ENCODE results near the gene MAST4. TPM values are rescaled to one million over a fixed set of nuclear protein-coding genes. Genes with fewer than 3 reads are reported as not detected.

The MAST4 gene
- total and polyA plus RNA-seq, 2 donors (not counting 1 experiment from before 2014, with no cell fraction given) = 2.5 to 57.1 TPM

DNA sequence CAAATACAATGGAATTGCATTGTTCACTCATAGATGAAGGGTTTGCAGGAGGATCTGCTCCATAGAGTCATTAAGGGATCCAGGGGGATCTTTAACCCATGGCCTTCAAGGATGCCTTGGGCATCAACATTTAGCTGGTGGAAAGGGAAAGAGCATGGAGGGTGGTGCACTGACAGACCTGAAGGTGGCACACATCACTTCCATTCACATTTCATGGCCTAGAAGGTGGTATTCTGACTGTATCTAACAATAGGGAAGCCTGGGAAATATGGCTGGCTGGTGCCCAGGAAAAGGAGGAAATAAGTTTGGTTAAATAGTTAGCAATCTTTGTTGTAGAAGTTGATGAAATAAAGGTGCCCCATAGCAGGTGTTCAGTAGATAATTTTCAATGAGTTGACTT lies 370.2 kb downstream of the MAST4 start:
- Histone ChIP-seq H3K79me2 (ENCODE audit: control insufficient read depth, insufficient read depth, low read length) (no peaks in the 10 kb centered on the region), H4K20me1 (ENCODE audit: control insufficient read depth, insufficient read depth, low read length, poor library complexity, severe bottlenecking) (no peaks in the 10 kb centered on the region), H3K4me3 (ENCODE audit: control extremely low read depth in 1 of 5, extremely low read depth in 1 of 5, insufficient read depth in 1 of 5, low read depth in 2 of 5, low read length in 4 of 5) (no peak overlapping the region), H3K9me3 (ENCODE audit: control extremely low read depth in 1 of 3, control insufficient read depth in 2 of 3, insufficient read depth in 1 of 3, low read length in 2 of 3) (no peaks in the 10 kb centered on the region), H3K27ac (ENCODE audit: low read length in 2 of 2) (no peak overlapping the region), H3K9ac (ENCODE audit: low read length) (no peak overlapping the region), H3K4me2 (replicated peaks; ENCODE audit: low read depth, low read length, poor library complexity, severe bottlenecking) (no peak overlapping the region), H3K36me3 (replicated peaks in 1 of 2; ENCODE audit: control extremely low read depth in 1 of 2, control insufficient read depth in 1 of 2, extremely low read depth in 1 of 2, insufficient read depth in 2 of 2, low read length in 1 of 2) (no peaks in the 10 kb centered on the region), H2AFZ (ENCODE audit: insufficient read depth, low read depth, low read length, poor library complexity, severe bottlenecking) (no peak overlapping the region), H3K4me1 (ENCODE audit: control insufficient read depth in 2 of 2, insufficient read depth in 2 of 2, low read length in 2 of 2) (no peaks in the 10 kb centered on the region), H3K27me3 (replicated peaks in 1 of 4; ENCODE audit: control extremely low read depth in 1 of 4, control insufficient read depth in 3 of 4, insufficient read depth in 4 of 4, low read length in 3 of 4) (no peaks in the 10 kb centered on the region)
- H3K27me3 Mint-ChIP-seq = peaks cover 4% of the 10 kb centered on the region
- no peaks in the 10 kb centered on the region for H3K9me3 Mint-ChIP-seq (ENCODE audit: insufficient read depth)
- DNase-seq (no peak), ATAC-seq (ENCODE audit: low read depth) (no peak)
- ChIA-PET POLR2A (no interaction called here), CTCF (no interaction called here)
- TF ChIP-seq EZH2 (IDR thresholded peaks at IDR 0.05; ENCODE audit: borderline replicate concordance, insufficient read depth, low read depth, low read length, poor library complexity, severe bottlenecking) = no peak
- TF ChIP-seq, protein P1, sequence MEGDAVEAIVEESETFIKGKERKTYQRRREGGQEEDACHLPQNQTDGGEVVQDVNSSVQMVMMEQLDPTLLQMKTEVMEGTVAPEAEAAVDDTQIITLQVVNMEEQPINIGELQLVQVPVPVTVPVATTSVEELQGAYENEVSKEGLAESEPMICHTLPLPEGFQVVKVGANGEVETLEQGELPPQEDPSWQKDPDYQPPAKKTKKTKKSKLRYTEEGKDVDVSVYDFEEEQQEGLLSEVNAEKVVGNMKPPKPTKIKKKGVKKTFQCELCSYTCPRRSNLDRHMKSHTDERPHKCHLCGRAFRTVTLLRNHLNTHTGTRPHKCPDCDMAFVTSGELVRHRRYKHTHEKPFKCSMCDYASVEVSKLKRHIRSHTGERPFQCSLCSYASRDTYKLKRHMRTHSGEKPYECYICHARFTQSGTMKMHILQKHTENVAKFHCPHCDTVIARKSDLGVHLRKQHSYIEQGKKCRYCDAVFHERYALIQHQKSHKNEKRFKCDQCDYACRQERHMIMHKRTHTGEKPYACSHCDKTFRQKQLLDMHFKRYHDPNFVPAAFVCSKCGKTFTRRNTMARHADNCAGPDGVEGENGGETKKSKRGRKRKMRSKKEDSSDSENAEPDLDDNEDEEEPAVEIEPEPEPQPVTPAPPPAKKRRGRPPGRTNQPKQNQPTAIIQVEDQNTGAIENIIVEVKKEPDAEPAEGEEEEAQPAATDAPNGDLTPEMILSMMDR (IDR thresholded peaks at IDR 0.05) = no peak
- intact Hi-C loops (cut with micrococcal nuclease) = no loop called here
- no peaks in the 10 kb centered on the region for H3K4me1 Mint-ChIP-seq
- H3K27ac Mint-ChIP-seq = no peak overlapping the region
- no peak overlapping the region for H3K4me3 Mint-ChIP-seq

DNA sequence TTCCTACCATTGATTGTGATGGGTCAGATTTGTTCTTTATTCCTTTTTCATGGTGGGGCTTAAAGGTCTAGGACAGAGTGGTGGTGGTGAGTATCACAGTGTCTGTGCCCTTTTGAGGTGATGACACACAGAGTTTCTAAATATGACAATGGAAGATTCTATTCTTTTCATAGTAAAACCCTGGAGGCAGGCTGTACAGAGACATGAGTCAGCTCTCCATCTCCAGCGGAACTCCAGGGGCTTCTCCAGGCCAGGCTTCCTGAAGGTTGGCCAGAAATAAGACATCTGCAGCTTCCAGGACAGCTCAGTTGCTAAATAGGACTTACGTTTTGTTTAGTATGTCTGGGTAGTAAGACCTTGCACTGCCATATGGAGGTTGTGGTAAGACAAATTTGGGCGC lies 370.9 kb downstream of the MAST4 start:
- intact Hi-C loops (cut with micrococcal nuclease) = no loop called here
- no peak for ATAC-seq (ENCODE audit: low read depth)
- peaks cover 4% of the 10 kb centered on the region for H3K27me3 Mint-ChIP-seq

More for the DNA sequence above, 370.9 kb downstream of the MAST4 start:
- Mint-ChIP-seq H3K9me3 (ENCODE audit: insufficient read depth) (no peaks in the 10 kb centered on the region), H3K4me3 (no peak overlapping the region), H3K4me1 (no peaks in the 10 kb centered on the region), H3K27ac (no peak overlapping the region)
- Histone ChIP-seq H3K9ac (ENCODE audit: low read length) (no peak overlapping the region), H3K27me3 (replicated peaks in 1 of 4; ENCODE audit: control extremely low read depth in 1 of 4, control insufficient read depth in 3 of 4, insufficient read depth in 4 of 4, low read length in 3 of 4) (no peaks in the 10 kb centered on the region), H3K4me1 (ENCODE audit: control insufficient read depth in 2 of 2, insufficient read depth in 2 of 2, low read length in 2 of 2) (no peaks in the 10 kb centered on the region), H4K20me1 (ENCODE audit: control insufficient read depth, insufficient read depth, low read length, poor library complexity, severe bottlenecking) (no peaks in the 10 kb centered on the region), H2AFZ (ENCODE audit: insufficient read depth, low read depth, low read length, poor library complexity, severe bottlenecking) (no peak overlapping the region), H3K79me2 (ENCODE audit: control insufficient read depth, insufficient read depth, low read length) (no peaks in the 10 kb centered on the region), H3K4me2 (replicated peaks; ENCODE audit: low read depth, low read length, poor library complexity, severe bottlenecking) (no peak overlapping the region), H3K36me3 (replicated peaks in 1 of 2; ENCODE audit: control extremely low read depth in 1 of 2, control insufficient read depth in 1 of 2, extremely low read depth in 1 of 2, insufficient read depth in 2 of 2, low read length in 1 of 2) (no peaks in the 10 kb centered on the region), H3K9me3 (ENCODE audit: control extremely low read depth in 1 of 3, control insufficient read depth in 2 of 3, insufficient read depth in 1 of 3, low read length in 2 of 3) (no peaks in the 10 kb centered on the region), H3K27ac (ENCODE audit: low read length in 2 of 2) (no peak overlapping the region), H3K4me3 (ENCODE audit: control extremely low read depth in 1 of 5, extremely low read depth in 1 of 5, insufficient read depth in 1 of 5, low read depth in 2 of 5, low read length in 4 of 5) (no peak overlapping the region)
- 88% methylated on average over 2 of the region's 3 CpGs for WGBS (ENCODE audit: insufficient coverage)
- ChIA-PET CTCF (no interaction called here), POLR2A (no interaction called here)
- no peak for DNase-seq
- TF ChIP-seq EZH2 (IDR thresholded peaks at IDR 0.05; ENCODE audit: borderline replicate concordance, insufficient read depth, low read depth, low read length, poor library complexity, severe bottlenecking) = no peak
- TF ChIP-seq, protein P1 (IDR thresholded peaks at IDR 0.05) = no peak

All from B cell (primary cell).